Right lobe of liver (tissue), 4 donors: ENCODE data around the gene CSPG5.

Experiments
- POLR2A ChIP-seq: fragments of 450-650 bp; IDR thresholded peaks from one replicate; pipeline ENCODE4 v1.6.1; 2017; ENCODE audit warnings: antibody characterized with exemption, mild to moderate bottlenecking
- TF ChIP-seq, protein P1 (sequence below), 4 donors: fragments of 200-600 bp in 3 of 4; fragments of 450-650 bp in 1 of 4; IDR thresholded peaks; one replicate each; pipeline versions ENCODE4 v1.5.1 to v1.8.0; 2016 to 2022; ENCODE audit warnings: antibody characterized with exemption in 4 of 4, mild to moderate bottlenecking in 2 of 4
- donor health status: DM: no; HTN: no; CAD: no.
- donor health status: DM: no; HTN: no; CAD: no.
- donor health status: DM: no; HTN: yes; CAD: no.

DNA sequence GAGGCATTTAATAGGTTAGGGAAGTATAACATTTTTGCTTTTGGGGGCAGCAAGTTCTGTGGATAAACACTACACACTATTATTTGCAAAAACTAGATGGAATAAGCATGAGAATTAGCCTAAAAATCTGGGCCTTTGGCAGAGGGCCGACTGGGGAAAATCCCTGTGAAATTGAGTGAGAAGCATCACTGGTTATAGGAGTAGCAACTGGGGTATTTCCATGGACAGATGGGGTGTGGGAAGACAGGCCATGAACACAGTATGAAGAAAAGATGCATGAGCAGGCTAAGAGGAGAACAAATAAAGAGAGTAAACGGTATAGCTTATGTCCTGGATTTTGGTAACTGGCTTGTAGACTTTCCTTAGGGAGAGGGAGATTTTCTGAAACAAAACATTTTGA is 32.9 kb upstream of the CSPG5 start:
- TF ChIP-seq, protein P1, sequence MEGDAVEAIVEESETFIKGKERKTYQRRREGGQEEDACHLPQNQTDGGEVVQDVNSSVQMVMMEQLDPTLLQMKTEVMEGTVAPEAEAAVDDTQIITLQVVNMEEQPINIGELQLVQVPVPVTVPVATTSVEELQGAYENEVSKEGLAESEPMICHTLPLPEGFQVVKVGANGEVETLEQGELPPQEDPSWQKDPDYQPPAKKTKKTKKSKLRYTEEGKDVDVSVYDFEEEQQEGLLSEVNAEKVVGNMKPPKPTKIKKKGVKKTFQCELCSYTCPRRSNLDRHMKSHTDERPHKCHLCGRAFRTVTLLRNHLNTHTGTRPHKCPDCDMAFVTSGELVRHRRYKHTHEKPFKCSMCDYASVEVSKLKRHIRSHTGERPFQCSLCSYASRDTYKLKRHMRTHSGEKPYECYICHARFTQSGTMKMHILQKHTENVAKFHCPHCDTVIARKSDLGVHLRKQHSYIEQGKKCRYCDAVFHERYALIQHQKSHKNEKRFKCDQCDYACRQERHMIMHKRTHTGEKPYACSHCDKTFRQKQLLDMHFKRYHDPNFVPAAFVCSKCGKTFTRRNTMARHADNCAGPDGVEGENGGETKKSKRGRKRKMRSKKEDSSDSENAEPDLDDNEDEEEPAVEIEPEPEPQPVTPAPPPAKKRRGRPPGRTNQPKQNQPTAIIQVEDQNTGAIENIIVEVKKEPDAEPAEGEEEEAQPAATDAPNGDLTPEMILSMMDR (IDR thresholded peaks at IDR 0.05): no peak
- no peak for TF ChIP-seq POLR2A
